Sigmoid colon (tissue), 3 donors: ENCODE results near the gene BANF2.

Source experiments
- POLR2A ChIP-seq, 2 donors: fragments of 450-650 bp; IDR thresholded peaks; one replicate each; pipeline ENCODE4 v1.6.1; 2016; ENCODE audit warnings: antibody characterized with exemption in 2 of 2, mild to moderate bottlenecking in 2 of 2, moderate library complexity in 2 of 2
- TF ChIP-seq, protein P1 (sequence below), 4 experiments: fragments of 450-650 bp in 3 of 4; fragments of 200-600 bp in 1 of 4; IDR thresholded peaks; one replicate each; pipeline ENCODE4 v1.5.1; 2016 to 2019; ENCODE audit warnings: antibody characterized with exemption in 4 of 4, mild to moderate bottlenecking in 3 of 4, moderate library complexity in 2 of 4

DNA sequence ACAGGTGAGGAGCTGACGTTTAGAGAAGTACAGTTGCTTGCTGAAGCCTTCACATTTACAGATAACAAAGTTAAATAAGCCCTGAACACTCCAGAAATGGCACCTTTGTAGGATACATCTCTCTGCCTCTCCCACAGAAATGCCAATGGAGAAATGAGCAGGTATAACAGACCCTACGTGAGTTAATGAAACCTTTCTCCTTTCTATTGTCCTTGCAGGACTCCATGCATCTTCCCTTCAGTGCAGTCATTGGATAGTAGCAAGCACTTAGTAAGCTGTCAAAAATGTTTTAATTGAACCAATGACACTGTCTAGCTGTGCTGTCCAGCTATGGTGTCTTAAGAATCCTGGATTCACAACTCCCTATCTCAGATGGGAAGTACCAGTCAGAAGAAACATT, 9.6 kb upstream of the BANF2 start:
- TF ChIP-seq, protein P1, sequence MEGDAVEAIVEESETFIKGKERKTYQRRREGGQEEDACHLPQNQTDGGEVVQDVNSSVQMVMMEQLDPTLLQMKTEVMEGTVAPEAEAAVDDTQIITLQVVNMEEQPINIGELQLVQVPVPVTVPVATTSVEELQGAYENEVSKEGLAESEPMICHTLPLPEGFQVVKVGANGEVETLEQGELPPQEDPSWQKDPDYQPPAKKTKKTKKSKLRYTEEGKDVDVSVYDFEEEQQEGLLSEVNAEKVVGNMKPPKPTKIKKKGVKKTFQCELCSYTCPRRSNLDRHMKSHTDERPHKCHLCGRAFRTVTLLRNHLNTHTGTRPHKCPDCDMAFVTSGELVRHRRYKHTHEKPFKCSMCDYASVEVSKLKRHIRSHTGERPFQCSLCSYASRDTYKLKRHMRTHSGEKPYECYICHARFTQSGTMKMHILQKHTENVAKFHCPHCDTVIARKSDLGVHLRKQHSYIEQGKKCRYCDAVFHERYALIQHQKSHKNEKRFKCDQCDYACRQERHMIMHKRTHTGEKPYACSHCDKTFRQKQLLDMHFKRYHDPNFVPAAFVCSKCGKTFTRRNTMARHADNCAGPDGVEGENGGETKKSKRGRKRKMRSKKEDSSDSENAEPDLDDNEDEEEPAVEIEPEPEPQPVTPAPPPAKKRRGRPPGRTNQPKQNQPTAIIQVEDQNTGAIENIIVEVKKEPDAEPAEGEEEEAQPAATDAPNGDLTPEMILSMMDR (IDR thresholded peaks at IDR 0.05): no peak
- TF ChIP-seq POLR2A (IDR thresholded peaks at IDR 0.05): no peak
